Activated naive CD8-positive, alpha-beta T cell (primary cell): ENCODE results near the gene NUP54.

Source experiments
- H3K27ac Mint-ChIP-seq: one replicate; pipeline ENCODE4 v1.8.0; 2021; ENCODE audit warnings: mixed read lengths
- H3K27me3 Mint-ChIP-seq: one replicate; pipeline ENCODE4 v1.8.0; 2021; ENCODE audit warnings: mixed read lengths
- H3K36me3 Mint-ChIP-seq: one replicate; pipeline ENCODE4 v1.8.0; 2021; ENCODE audit warnings: mixed read lengths
- H3K4me1 Mint-ChIP-seq: one replicate; pipeline ENCODE4 v1.8.0; 2021; ENCODE audit warnings: low read depth, mixed read lengths
- H3K4me3 Mint-ChIP-seq: one replicate; pipeline ENCODE4 v1.8.0; 2021; ENCODE audit warnings: mild to moderate bottlenecking, mixed read lengths
- H3K9me3 Mint-ChIP-seq: one replicate; pipeline ENCODE4 v1.8.0; 2021; ENCODE audit warnings: low read depth, mixed read lengths

NUP54 gene

GRCh38 chr4:76108467-76109181 is 39.6 kb downstream of the NUP54 start:
- Mint-ChIP-seq H3K27ac (no peak overlapping the region), H3K4me3 (no peak overlapping the region), H3K27me3 (no peaks in the 10 kb centered on the region), H3K36me3 (peaks cover 8% of the 10 kb centered on the region), H3K4me1 (no peaks in the 10 kb centered on the region), H3K9me3 (no peaks in the 10 kb centered on the region)

DNA sequence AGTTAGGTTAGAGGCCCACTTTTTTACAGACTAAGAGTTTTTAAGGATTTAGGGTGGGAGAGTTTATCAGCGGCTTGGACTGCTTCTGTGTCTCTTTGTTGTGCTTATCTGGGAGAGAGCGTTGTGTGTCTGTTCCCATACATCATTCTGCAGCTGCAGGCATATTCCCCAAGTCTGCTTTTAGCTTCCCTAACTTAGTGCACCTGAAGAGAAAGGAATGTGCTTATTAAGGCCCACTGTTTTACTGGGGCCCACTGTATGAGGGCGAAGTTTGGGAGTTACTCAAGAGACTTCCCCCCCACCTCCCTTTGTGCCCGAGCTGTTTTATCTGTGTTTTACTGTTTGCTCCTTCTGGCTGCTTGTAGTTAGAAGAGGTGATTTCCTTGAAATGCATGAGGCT is 41.8 kb downstream of the NUP54 start:
- H3K9me3 Mint-ChIP-seq, result no peaks in the 10 kb centered on the region
- H3K36me3 Mint-ChIP-seq, result no peaks in the 10 kb centered on the region
- no peak overlapping the region for H3K27ac Mint-ChIP-seq
- no peak overlapping the region for H3K4me3 Mint-ChIP-seq
- H3K27me3 Mint-ChIP-seq, result no peaks in the 10 kb centered on the region
- H3K4me1 Mint-ChIP-seq, result no peaks in the 10 kb centered on the region

- no peaks in the 10 kb centered on the region for H3K36me3 Mint-ChIP-seq
- no peak overlapping the region for H3K4me3 Mint-ChIP-seq
- H3K27ac Mint-ChIP-seq, result no peak overlapping the region
- no peaks in the 10 kb centered on the region for H3K27me3 Mint-ChIP-seq
- H3K9me3 Mint-ChIP-seq, result no peaks in the 10 kb centered on the region
- H3K4me1 Mint-ChIP-seq, result no peaks in the 10 kb centered on the region
Measured at GRCh38 chr4:76105652-76106051, 42.5 kb downstream of the NUP54 start.

DNA sequence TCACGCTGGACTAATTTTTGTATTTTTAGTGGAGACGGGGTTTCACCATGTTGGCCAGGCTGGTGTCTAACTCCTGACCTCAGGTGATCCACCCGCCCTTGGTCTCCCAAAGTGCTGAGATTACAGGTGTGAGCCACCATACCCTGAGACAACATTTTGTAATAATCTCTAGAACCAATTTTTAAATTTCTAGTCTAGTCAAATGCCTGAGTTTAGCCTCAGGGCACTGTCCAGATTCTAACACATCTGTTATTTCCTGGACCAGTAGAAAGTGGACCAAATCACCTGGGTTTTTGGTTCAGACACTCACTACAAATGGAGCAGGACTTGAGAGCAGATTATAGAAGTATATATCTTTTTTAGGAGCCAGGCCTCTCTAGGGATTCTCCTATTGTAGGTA is 52.1 kb downstream of the NUP54 start:
- Mint-ChIP-seq H3K27me3 (no peaks in the 10 kb centered on the region), H3K4me1 (no peaks in the 10 kb centered on the region), H3K4me3 (no peak overlapping the region), H3K27ac (no peak overlapping the region), H3K36me3 (no peaks in the 10 kb centered on the region), H3K9me3 (no peaks in the 10 kb centered on the region)

DNA sequence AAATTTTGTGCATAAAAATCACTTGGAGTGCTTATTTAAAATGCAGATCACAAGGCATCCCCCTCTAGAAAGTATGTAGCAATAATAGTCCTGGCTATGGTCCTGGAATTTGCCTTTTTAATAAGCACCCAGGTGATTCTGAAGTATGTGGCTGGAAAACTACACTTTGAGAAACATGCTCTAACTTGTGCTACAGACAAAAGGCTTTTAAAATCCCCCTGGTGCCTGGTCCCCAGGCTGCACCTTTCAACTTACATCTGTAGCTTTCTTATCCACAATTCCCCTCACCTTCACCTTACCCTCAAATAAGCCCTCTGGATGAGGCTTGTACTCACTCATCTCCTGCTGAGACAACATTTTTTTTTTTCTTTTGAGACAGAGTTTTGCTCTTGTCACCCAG is 52.6 kb downstream of the NUP54 start:
- Mint-ChIP-seq H3K27ac (no peak overlapping the region), H3K9me3 (no peaks in the 10 kb centered on the region), H3K4me3 (no peak overlapping the region), H3K4me1 (no peaks in the 10 kb centered on the region), H3K36me3 (no peaks in the 10 kb centered on the region), H3K27me3 (no peaks in the 10 kb centered on the region)

DNA sequence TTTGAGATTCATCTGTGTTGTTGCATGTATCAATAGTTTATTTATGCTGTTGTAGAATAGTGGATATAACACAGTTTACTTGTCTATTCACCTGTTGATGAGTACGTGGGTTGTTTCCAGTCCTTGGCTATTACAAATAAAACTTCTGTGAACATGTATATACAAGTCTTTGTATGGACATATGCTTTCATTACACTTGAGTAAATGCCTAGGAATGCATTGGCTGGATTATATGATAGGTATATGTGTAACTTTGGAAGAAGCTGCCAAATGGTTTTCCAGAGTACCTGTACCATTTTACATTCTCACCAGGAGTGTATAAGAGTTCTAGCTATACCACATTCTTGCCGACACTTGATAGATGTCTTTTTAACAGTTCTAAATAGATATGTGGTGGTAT is 57.1 kb downstream of the NUP54 start:
- no peaks in the 10 kb centered on the region for H3K4me1 Mint-ChIP-seq
- no peak overlapping the region for H3K27ac Mint-ChIP-seq
- H3K9me3 Mint-ChIP-seq, result no peaks in the 10 kb centered on the region
- no peaks in the 10 kb centered on the region for H3K36me3 Mint-ChIP-seq
- H3K4me3 Mint-ChIP-seq, result no peak overlapping the region
- H3K27me3 Mint-ChIP-seq, result peaks cover 3% of the 10 kb centered on the region

DNA sequence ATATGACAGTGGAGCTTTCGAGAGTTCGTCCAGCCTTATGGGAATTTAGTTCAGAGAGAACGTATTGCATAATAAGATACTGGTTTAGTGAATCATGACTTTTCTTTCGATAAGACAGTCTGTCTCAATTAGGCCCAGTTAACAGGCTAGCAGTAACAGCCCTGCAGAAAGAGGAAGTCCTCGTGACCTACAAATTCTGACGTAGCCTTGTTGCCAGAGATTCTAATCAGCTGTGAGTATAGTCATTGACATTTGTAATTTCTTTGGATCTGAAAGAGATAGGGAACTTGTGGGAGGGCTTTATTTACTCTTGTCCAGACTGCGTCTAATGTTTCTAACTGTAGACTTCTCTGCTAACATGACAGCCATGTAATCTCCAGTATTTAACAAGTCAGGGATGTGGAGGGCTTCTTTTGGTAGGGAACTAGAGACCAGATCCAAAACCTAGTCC is 57.9 kb downstream of the NUP54 start:
- no peaks in the 10 kb centered on the region for H3K9me3 Mint-ChIP-seq
- no peaks in the 10 kb centered on the region for H3K4me1 Mint-ChIP-seq
- peaks cover 5% of the 10 kb centered on the region for H3K27me3 Mint-ChIP-seq
- no peaks in the 10 kb centered on the region for H3K36me3 Mint-ChIP-seq
- no peak overlapping the region for H3K4me3 Mint-ChIP-seq
- H3K27ac Mint-ChIP-seq, result no peak overlapping the region

DNA sequence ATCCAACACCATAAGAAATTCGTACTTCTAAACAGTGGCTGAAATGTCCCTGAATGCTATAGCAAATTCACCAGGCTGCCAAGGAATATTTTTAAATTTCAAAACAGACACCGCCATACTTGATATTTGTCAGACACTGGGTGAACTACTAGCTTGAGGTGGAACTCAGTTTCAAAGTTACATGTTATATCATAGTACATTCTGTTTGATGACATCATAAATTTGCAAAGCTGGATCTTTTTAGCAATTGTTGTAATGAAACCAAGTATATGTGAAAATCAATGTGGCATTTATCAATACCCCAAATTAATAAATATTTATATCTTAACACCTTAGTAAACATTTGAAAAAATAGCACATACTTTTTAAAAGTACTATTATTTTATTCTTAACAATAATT is 59.5 kb downstream of the NUP54 start:
- H3K36me3 Mint-ChIP-seq, result no peaks in the 10 kb centered on the region
- no peak overlapping the region for H3K27ac Mint-ChIP-seq
- no peaks in the 10 kb centered on the region for H3K9me3 Mint-ChIP-seq
- H3K27me3 Mint-ChIP-seq, result peaks cover 5% of the 10 kb centered on the region
- H3K4me3 Mint-ChIP-seq, result no peak overlapping the region
- no peaks in the 10 kb centered on the region for H3K4me1 Mint-ChIP-seq

GRCh38 chr4:76087007-76087769 is 61.0 kb downstream of the NUP54 start:
- Mint-ChIP-seq H3K36me3 (no peaks in the 10 kb centered on the region), H3K27ac (no peak overlapping the region), H3K9me3 (no peaks in the 10 kb centered on the region), H3K27me3 (peaks cover 5% of the 10 kb centered on the region), H3K4me1 (no peaks in the 10 kb centered on the region), H3K4me3 (no peak overlapping the region)

DNA sequence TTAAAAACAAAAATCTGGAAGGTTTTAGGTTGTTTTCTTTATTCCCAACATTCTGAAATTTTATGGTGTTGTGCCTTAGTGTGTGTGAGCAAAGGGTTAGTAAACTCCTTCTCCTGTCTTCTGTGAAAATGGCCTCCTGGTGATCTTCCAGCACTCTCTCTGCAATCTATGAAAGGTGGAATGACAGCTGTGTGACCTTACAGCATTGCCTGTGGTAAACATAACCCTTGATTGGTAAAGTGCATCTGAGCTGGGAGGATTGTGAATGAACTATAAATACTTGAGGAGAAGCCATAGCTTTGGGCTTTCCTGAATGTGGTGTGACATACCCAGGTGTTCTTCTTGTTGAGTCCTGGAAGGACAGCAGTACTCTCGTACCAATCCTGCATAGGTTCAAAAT is 63.7 kb downstream of the NUP54 start:
- Mint-ChIP-seq H3K27me3 (peaks cover 5% of the 10 kb centered on the region), H3K4me3 (no peak overlapping the region), H3K36me3 (no peaks in the 10 kb centered on the region), H3K9me3 (no peaks in the 10 kb centered on the region), H3K27ac (no peak overlapping the region), H3K4me1 (no peaks in the 10 kb centered on the region)

DNA sequence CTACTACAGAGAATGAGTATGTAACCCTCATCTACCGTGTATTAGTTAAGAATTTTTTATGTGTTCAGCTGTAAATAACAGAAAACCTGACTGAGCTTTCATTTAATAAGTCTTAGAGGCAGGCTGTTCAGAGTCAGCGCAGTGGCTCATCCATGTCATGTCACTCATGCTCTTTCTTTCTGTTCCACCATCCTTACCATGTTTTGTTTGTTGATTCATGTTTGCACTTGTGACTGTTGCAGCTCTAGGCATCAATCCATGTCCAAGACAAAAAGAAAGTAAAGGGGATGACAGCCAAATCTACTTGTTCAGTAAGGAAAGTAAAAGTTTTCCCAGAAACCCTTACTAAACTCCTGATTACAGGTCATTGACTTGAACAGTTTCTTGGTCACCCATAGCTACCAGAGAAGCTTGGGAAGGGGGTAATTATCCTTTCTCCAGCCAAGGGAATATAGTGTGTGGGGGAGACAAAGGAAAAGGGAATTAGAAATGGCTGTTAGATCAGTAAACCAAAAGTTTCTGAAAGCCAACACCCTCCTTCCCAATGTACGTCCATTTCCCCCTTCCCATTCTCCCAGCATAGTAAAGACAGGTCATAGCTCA is 64.7 kb downstream of the NUP54 start:
- Mint-ChIP-seq H3K27me3 (peaks cover 6% of the 10 kb centered on the region), H3K36me3 (no peaks in the 10 kb centered on the region), H3K4me3 (no peak overlapping the region), H3K27ac (no peak overlapping the region), H3K4me1 (no peaks in the 10 kb centered on the region), H3K9me3 (no peaks in the 10 kb centered on the region)

DNA sequence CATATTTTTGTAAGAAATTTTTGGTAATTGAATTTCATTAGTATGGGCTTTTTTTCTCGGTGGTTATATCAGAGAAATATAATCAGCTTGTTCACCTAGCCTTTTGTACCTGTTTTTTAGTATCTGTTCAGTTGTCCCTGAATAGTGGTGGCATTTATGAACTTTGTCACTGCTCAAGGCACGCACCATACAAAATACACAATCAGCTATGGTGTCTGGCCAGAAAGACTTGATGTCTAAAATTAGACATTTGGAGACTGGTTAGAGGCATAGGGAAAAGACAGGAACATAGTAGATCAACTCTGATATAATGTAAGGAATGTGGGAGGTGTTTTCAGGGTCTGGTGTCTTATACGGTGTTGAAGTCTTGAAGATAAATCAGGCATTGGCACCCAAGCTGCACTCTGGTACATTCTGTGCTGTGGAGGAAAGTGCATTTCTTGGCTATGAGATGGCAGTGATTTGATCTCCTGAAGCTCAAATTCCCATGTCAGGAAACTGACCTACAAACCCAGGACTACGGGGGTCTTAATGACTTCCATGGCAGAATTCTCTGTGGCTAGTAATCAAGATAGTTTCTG is 70.1 kb downstream of the NUP54 start:
- no peaks in the 10 kb centered on the region for H3K9me3 Mint-ChIP-seq
- H3K27ac Mint-ChIP-seq, result no peak overlapping the region
- peaks cover 2% of the 10 kb centered on the region for H3K27me3 Mint-ChIP-seq
- H3K36me3 Mint-ChIP-seq, result no peaks in the 10 kb centered on the region
- no peak overlapping the region for H3K4me3 Mint-ChIP-seq
- H3K4me1 Mint-ChIP-seq, result no peaks in the 10 kb centered on the region

DNA sequence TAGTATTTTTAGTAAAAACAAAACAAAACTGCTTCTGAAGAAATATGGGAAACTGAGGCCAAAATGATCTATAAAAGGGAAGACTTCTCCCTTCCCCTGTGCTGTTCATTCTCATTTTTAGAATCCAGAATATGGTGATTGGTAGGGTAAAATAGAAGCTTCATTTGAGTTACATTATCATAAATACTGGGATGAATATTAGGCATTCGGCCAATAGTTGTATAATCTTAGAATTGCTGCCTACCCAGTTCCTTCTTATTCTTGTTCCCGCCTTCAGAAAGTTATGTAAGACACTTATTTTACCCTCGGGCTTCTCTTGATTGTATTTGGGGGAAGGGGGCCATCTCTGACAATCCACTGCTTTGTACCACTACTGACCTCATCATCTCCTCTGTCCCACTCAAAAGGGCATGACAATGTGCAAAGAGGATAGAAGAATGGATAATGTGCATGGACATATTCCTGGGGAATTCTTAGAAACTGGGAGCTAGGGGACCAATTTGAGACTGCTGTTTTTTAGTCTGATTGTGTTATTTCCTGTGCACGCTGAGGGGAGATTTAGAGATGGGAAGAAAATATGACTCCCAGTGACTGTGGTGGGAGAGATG is 73.1 kb downstream of the NUP54 start:
- H3K27me3 Mint-ChIP-seq, result peaks cover 2% of the 10 kb centered on the region
- no peaks in the 10 kb centered on the region for H3K4me1 Mint-ChIP-seq
- H3K36me3 Mint-ChIP-seq, result no peaks in the 10 kb centered on the region
- H3K9me3 Mint-ChIP-seq, result no peaks in the 10 kb centered on the region
- H3K4me3 Mint-ChIP-seq, result no peak overlapping the region
- no peak overlapping the region for H3K27ac Mint-ChIP-seq

- no peaks in the 10 kb centered on the region for H3K4me1 Mint-ChIP-seq
- H3K4me3 Mint-ChIP-seq, result no peak within 1 kb of the TSS
- H3K27me3 Mint-ChIP-seq, result peaks cover 2% of the 10 kb centered on the region
- no peaks in the 10 kb centered on the region for H3K36me3 Mint-ChIP-seq
- no peaks in the 10 kb centered on the region for H3K9me3 Mint-ChIP-seq
- no peak within 1 kb of the TSS for H3K27ac Mint-ChIP-seq
Measured at GRCh38 chr4:76074468-76074867, 73.7 kb downstream of the NUP54 start, which contains the start of gene ART3. Gene ART3, plus strand, starts transcription at chr4:76074709. Its CDS starts 1,181 bp downstream, at chr4:76075890.

DNA sequence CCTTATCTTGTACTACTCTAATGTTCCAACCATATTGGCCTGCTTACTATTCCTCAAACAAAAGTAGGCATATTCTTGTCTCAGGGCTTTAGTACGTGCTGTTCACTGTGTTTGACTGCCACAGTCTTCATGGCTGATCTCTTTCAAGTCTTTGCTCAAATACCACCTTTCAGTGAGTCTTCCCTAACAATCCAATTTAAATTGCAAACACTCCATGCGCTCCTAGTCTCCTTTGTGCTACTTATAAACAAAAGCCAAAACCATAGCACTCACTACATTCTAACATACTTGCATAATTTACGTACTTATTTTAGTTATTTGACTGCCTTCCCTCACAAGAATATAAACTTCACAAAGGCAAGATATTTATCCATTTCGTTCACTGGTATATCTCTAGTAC is 75.4 kb downstream of the NUP54 start:
- Mint-ChIP-seq H3K27me3 (no peaks in the 10 kb centered on the region), H3K36me3 (no peaks in the 10 kb centered on the region), H3K9me3 (no peaks in the 10 kb centered on the region), H3K4me1 (no peaks in the 10 kb centered on the region), H3K4me3 (no peak overlapping the region), H3K27ac (no peak overlapping the region)
